GM12864 (cell line): ENCODE results near the gene WIF1.

Experiments used
- DNase-seq: peaks from one replicate; pipeline ENCODE4 v3.0.0-alpha.2; 2011; ENCODE audit warnings: low read depth
- H3K4me3 ChIP-seq: 2 replicates; pipeline ENCODE4 v1.5.1; 2011; ENCODE audit warnings: mild to moderate bottlenecking, low read depth, low read length, control low read depth
- CTCF ChIP-seq: IDR thresholded peaks from 2 replicates; pipeline ENCODE4 v1.5.1; 2011; ENCODE audit warnings: low read depth, mild to moderate bottlenecking, moderate library complexity, low read length, control low read depth, inconsistent platforms; ENCODE audit errors: missing control alignments

The WIF1 gene

GRCh38 chr12:65045269-65045668 is 75.8 kb downstream of the WIF1 start:
- no peak for DNase-seq
- no peak overlapping the region for H3K4me3 ChIP-seq

GRCh38 chr12:65039301-65039700 is 81.8 kb downstream of the WIF1 start:
- TF ChIP-seq CTCF = no peak
- DNase-seq = no peak
- no peak overlapping the region for H3K4me3 ChIP-seq

More at GRCh38 chr12:65045269-65045668, 75.8 kb downstream of the WIF1 start:
- TF ChIP-seq CTCF = no peak

- TF ChIP-seq CTCF = no peak
- H3K4me3 ChIP-seq = no peak overlapping the region
- no peak for DNase-seq
Measured at GRCh38 chr12:65025136-65025535, 96.0 kb downstream of the WIF1 start.

- TF ChIP-seq CTCF = no peak
- no peak for DNase-seq
- H3K4me3 ChIP-seq = no peak overlapping the region
Measured at GRCh38 chr12:65023485-65023884, 97.6 kb downstream of the WIF1 start.

GRCh38 chr12:65022960-65023359 is 98.1 kb downstream of the WIF1 start:
- H3K4me3 ChIP-seq = no peak overlapping the region
- no peak for TF ChIP-seq CTCF
- DNase-seq = no peak

GRCh38 chr12:65022421-65022820 is 98.7 kb downstream of the WIF1 start:
- H3K4me3 ChIP-seq = no peak overlapping the region
- no peak for TF ChIP-seq CTCF
- no peak for DNase-seq

- no peak for DNase-seq
- TF ChIP-seq CTCF = no peak
Measured at GRCh38 chr12:65019696-65020234, 101.3 kb downstream of the WIF1 start.

More at GRCh38 chr12:65019696-65020234, 101.3 kb downstream of the WIF1 start:
- H3K4me3 ChIP-seq = no peak overlapping the region
